Glomerular visceral epithelial cell (primary cell): ENCODE measurements around the gene MUS81.
"Not testable (repeated sequence)": the region's sequence is repeated elsewhere in the genome, so short reads cannot be mapped to it uniquely, and the experiment has no call there.

Source experiments
- DNase-seq: peaks from one replicate; pipeline ENCODE4 v3.0.0-alpha.2; 2016; ENCODE audit errors: extremely low spot score

The MUS81 gene

GRCh38 chr11:65844231-65844872 lies 15.9 kb upstream of the MUS81 start:
- no peak for DNase-seq

DNA sequence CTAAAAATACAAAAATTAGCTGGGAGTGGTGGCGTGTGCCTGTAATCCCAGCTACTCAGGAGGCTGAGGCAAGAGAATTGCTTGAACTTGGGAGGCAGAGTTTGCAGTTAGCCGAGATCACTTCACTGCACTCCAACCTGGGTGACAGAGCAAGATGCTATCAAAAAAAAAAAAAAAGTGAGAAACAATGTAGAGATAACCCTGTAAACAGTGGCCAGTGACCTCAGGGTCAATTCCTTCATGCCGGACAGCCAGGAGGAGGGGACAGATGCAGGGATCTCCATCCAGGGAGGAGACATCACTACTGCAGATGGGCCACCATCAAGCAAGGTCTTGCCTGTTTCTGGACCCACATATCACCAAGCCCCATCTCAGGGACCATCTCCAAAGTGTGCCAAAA lies 12.5 kb upstream of the MUS81 start:
- DNase-seq = no peak

DNA sequence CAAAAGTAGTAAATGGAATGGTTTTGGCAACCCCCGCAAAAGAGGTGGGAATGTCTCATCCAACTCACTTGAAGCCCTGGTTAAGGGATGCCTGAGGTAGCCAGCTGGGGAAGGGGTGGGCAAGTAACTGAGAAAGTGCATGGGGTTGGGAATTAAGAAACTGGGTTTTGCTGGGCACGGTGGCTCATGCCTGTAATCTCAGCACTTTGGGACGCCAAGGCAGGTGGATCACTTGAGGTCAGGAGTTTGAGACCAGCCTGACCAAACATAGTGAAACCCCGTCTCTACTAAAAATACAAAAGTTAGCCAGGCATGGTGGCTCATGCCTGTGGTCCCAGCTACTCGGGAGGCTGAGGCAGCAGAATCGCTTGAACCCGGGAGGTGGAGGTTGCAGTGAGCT lies 11.5 kb upstream of the MUS81 start:
- DNase-seq = not testable (repeated sequence)

- DNase-seq = no peak
These were observed 10.9 kb upstream of the MUS81 start for GRCh38 chr11:65849366-65849765.

- DNase-seq = no peak
These were observed 10.4 kb upstream of the MUS81 start for GRCh38 chr11:65849771-65850216.

- DNase-seq = no peak
These were observed 9.8 kb upstream of the MUS81 start for GRCh38 chr11:65850217-65851082.

DNA sequence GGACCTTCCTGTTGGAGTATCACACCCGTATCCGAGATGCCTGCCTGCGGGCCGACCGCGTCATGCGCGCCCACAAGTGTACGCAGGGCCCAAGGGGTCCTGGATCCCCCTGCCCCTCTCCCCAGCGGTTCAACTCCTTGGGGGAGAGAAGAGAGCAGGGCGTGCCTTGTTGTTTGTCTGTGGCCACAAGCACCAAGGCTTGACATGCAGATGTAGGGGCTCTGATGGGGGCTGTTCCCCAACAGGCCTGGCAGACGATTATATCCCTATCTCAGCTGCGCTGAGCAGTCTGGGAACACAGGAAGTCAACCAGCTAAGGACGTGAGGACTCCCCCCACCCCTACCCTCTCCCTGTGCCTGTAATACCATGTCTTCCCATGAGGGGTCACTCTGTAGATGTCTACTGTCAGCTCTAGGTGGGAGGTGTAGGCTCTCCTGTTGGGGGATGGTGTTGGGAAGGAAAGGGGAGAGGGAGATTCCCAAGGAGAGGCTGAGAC lies 9.1 kb upstream of the MUS81 start:
- DNase-seq = no peak

GRCh38 chr11:65851811-65852507 lies 8.3 kb upstream of the MUS81 start:
- DNase-seq = no peak

DNA sequence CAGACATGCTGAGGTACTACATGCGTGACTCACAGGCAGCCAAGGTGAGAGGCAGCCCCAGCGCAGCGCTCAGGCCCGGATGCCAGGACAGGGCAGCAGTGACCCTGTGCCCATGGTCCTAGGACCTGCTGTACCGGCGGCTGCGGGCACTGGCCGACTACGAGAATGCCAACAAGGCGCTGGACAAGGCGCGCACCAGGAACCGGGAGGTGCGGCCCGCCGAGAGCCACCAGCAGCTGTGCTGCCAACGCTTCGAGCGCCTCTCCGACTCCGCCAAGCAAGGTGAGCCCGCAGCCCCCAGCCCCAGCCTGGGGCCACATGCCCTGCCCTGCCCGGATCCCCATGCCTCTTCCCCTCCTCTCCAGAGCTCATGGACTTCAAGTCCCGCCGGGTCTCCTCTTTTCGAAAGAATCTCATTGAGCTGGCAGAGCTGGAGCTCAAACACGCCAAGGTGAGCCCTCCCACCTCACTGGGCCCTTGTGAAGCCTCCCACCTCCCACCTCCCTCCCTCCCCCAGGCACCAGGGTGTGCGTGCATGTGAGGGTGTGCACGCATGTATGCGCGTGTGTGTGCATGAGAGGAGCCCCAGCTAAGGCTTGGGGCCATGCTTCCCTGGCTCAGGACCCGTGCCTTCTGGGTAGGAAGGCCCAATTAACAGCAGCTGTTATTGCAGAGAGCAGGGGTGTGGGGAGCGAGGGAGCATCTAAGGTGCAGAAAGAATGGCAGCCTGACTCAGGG lies 7.6 kb upstream of the MUS81 start:
- DNase-seq = no peak

GRCh38 chr11:65853246-65853979 lies 6.8 kb upstream of the MUS81 start:
- no peak for DNase-seq

GRCh38 chr11:65854161-65854592 lies 6.1 kb upstream of the MUS81 start:
- no peak for DNase-seq

GRCh38 chr11:65854852-65855837 lies 5.1 kb upstream of the MUS81 start:
- DNase-seq = no peak

GRCh38 chr11:65855927-65856363 lies 4.3 kb upstream of the MUS81 start:
- DNase-seq = no peak

DNA sequence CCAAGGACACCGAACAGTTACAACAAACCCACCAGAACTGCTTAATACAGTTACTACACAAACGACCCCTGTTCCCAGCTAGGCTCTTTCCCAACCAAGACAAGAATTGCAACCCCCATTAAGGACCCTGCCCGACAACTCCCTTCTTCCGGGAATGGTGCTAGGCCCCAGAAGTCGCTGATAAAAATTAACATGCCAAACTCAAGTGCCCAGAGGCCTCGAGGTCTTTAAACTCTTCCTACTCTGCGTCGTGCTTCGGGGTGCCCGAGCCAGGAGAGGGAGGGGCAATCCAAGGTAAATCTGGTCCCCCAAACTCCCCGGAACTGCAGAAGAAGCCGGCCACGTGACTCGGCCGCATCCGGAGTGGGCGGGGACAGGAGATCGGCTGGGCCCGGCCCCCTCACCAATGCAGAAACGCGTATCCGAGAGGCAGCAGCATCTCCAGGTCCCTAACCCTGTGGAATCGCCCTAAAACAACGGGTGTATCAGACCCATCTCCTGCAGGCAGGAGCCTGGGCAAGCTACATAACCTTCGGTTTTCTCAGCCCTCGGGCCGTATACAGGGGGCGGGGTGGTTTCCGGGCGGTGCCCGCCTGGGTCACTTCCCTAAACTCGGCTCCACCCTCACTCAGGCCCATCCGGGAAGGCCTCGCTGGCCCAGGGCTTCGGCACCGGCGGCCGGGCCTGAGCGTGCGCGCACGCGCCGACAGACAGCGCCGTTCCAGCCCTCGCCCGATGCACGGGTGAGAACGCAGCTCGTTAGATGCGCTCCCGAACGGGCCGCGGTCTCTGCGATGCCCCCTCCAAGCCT lies 3.3 kb upstream of the MUS81 start:
- peak; percentile 60 for DNase-seq

DNA sequence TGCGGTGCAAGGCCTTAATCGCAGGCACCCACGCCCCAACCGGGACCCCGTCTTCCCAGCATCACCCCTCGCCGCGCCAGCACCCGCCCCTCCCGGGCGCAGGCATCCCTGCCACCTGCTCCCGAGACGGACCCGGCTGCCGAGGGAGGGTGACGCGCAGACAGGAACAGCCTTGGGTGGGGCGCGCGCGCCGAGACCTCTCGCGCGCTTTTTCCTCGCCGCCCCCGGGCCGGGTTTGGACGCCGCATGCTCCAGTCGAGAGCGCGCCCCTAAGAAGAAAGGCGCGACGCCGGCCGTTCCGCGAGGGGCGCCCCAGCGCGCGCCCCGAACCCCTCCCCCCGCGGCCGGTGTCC lies 2.8 kb upstream of the MUS81 start:
- DNase-seq = no peak

DNA sequence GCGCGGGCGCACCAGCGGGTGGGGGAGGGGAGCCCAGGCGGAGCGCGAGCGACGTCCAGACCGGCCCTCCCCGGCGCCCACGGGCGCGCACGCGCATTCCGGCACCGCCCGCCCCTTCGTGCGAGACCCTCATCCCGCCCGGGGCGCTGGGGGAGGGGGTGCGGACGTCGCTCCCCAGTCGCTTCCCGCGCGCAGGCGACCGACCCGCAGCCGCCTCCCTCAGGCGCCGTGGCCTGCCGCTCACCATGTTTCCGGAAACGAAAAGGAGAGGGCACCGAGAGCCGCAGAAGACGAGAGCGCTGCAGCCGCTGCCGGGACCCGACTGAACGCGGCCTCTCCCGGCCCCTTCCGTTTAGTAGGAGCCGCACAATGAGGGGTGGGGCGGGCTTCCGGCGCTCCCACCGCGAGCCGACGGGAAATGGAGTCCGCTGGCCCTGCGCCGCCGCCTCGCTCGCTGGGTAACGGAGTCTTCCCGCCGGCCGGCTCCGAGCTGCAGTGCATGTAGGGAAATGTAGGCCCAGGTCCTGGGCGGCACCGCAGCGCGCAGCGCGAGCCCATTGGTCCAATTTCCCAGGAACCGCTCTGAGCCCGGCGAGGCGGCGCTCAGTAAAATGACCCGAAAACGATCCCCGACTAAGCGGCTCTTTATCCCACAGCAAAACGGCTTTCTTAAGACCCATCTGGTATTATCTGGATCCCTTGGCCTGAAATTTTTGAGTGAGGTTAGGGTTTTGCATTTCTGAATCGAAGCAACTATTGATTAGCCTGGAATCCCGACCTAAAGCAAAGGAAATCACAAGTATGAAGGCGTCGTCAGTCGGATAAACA lies 2.2 kb upstream of the MUS81 start, which contains the start of gene CFL1:
Gene CFL1 (minus strand): TSS at position 328 of the 828 bp plus-strand sequence. CDS start 81 bp downstream, at position 247.
- DNase-seq = peak; percentile 98

- no peak for DNase-seq
These were observed 1.5 kb upstream of the MUS81 start for GRCh38 chr11:65858681-65859087.
